ENCODE measurements around the gene LUZP1.

GRCh38 chr1:23039308-23039826 lies 129.3 kb downstream of the LUZP1 start:
- TF ChIP-seq POLR2A (IDR thresholded peaks at IDR 0.05; ENCODE audit: low read length) (no peak), GATA1 (IDR thresholded peaks at IDR 0.05; ENCODE audit: low read depth, low read length) (no peak)

Measured in erythroblast (primary cell).